A673 (cell line): ENCODE data around the gene ANKRD16. TPM values are rescaled to one million over a fixed set of nuclear protein-coding genes. Genes with fewer than 3 reads are reported as not detected.

Source experiments
- BruUV-seq: library from RNA; stranded (reverse); fragments of 400-500 nt; replicated peaks from 2 replicates; lab custom pipeline; 2021; lab: Mats Ljungman, UMichigan
- CTCF ChIA-PET: fragments of 300-600 bp; sonication (Branson Sonifier 250); formaldehyde crosslinking; loops from one replicate; lab custom pipeline; 2022; ENCODE audit warnings: antibody characterized with exemption; lab: Charles Lee
- POLR2A ChIA-PET: fragments of 300-600 bp; sonication (Branson Sonifier 250); formaldehyde crosslinking; loops from one replicate; lab custom pipeline; 2022; ENCODE audit warnings: antibody characterized with exemption; ENCODE audit not compliant: low non-redundant PET; lab: Charles Lee
- DNase-seq: peaks from one replicate; pipeline ENCODE4 v3.0.0-alpha.2; 2015; ENCODE audit warnings: low spot score
- H3K27ac ChIP-seq: fragments of 200-600 bp; sonication (generic); 2 replicates; pipeline ENCODE4 v1.5.1; 2016; ENCODE audit warnings: mixed run types, low read depth, mild to moderate bottlenecking, mixed read lengths, antibody characterized with exemption, low read length; ENCODE audit not compliant: poor library complexity, severe bottlenecking
- H3K27me3 ChIP-seq: fragments of 200-600 bp; sonication (generic); replicated peaks from 2 replicates; pipeline ENCODE4 v1.6.1; 2017; ENCODE audit warnings: mixed run types, low read depth, mild to moderate bottlenecking, mixed read lengths, antibody characterized with exemption, low read length; ENCODE audit not compliant: insufficient read depth, poor library complexity
- H3K36me3 ChIP-seq: fragments of 200-600 bp; sonication (generic); 2 replicates; pipeline ENCODE4 v1.6.1; 2016; ENCODE audit warnings: mixed run types, mild to moderate bottlenecking, mixed read lengths, antibody characterized with exemption, low read length; ENCODE audit not compliant: insufficient read depth, poor library complexity, severe bottlenecking
- H3K4me1 ChIP-seq: fragments of 200-600 bp; sonication (generic); 2 replicates; pipeline ENCODE4 v1.6.1; 2017; ENCODE audit warnings: mixed run types, mild to moderate bottlenecking, mixed read lengths, antibody characterized with exemption, low read length; ENCODE audit not compliant: insufficient read depth, poor library complexity, severe bottlenecking
- H3K4me3 ChIP-seq: fragments of 200-600 bp; sonication (generic); 2 replicates; pipeline ENCODE4 v1.5.1; 2016; ENCODE audit warnings: low read depth, mixed run types, mild to moderate bottlenecking, mixed read lengths, low read length; ENCODE audit not compliant: poor library complexity, severe bottlenecking
- H3K9me3 ChIP-seq: fragments of 200-600 bp; sonication (generic); 2 replicates; pipeline ENCODE4 v1.6.1; 2016; ENCODE audit warnings: mixed run types, low read depth, mild to moderate bottlenecking, mixed read lengths, antibody characterized with exemption, low read length; ENCODE audit not compliant: poor library complexity, severe bottlenecking
- EZH2 ChIP-seq: fragments of 200-600 bp; sonication (generic); IDR thresholded peaks from 2 replicates; pipeline ENCODE4 v1.6.1; 2017; ENCODE audit warnings: borderline replicate concordance, low read depth, mild to moderate bottlenecking, mixed read lengths, antibody characterized with exemption, low read length; ENCODE audit not compliant: poor library complexity, severe bottlenecking
- intact Hi-C: fragments of 100-400 bp; cut with micrococcal nuclease; formaldehyde crosslinking; loops from one replicate; pipeline ENCODE4 v1.10.0; 2022; ENCODE audit not compliant: unreplicated experiment
- total RNA-seq: library from RNA; stranded (reverse); gene quantifications from 2 replicates; pipeline ENCODE4 v1.2.3, GENCODE V29; 2021
- TF ChIP-seq, protein P1 (sequence below): fragments of 300-800, 200-600 bp; sonication (generic); conservative IDR thresholded peaks from 2 replicates; pipeline ENCODE4 v1.5.1; 2017; ENCODE audit warnings: low read depth, mild to moderate bottlenecking, antibody characterized with exemption, low read length, moderate library complexity, mixed read lengths

The ANKRD16 gene
- total RNA-seq, 1 experiment from 2014 or later, result 16.2 TPM

GRCh38 chr10:5891009-5891408 is 1.3 kb upstream of the ANKRD16 start:
- H3K27me3 ChIP-seq, result no peaks in the 10 kb centered on the region
- peak overlapping the region; percentile 91 for H3K27ac ChIP-seq
- BruUV-seq, result no TSS peak
- peaks cover 42% of the 10 kb centered on the region for H3K36me3 ChIP-seq
- peak overlapping the region; percentile 94 for H3K4me3 ChIP-seq
- TF ChIP-seq, protein P1, sequence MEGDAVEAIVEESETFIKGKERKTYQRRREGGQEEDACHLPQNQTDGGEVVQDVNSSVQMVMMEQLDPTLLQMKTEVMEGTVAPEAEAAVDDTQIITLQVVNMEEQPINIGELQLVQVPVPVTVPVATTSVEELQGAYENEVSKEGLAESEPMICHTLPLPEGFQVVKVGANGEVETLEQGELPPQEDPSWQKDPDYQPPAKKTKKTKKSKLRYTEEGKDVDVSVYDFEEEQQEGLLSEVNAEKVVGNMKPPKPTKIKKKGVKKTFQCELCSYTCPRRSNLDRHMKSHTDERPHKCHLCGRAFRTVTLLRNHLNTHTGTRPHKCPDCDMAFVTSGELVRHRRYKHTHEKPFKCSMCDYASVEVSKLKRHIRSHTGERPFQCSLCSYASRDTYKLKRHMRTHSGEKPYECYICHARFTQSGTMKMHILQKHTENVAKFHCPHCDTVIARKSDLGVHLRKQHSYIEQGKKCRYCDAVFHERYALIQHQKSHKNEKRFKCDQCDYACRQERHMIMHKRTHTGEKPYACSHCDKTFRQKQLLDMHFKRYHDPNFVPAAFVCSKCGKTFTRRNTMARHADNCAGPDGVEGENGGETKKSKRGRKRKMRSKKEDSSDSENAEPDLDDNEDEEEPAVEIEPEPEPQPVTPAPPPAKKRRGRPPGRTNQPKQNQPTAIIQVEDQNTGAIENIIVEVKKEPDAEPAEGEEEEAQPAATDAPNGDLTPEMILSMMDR, result no peak
- peaks cover 11% of the 10 kb centered on the region for H3K4me1 ChIP-seq
- CTCF ChIA-PET, result interaction anchor here (0.5 kb wide), 1 partner anchor 261 kb away, joined by 5 read pairs; no protein-coding TSS in a partner anchor
- DNase-seq, result no peak
- POLR2A ChIA-PET, result no interaction called here
- intact Hi-C loops, result no loop called here
- H3K9me3 ChIP-seq, result no peaks in the 10 kb centered on the region

- H3K9me3 ChIP-seq, result no peaks in the 10 kb centered on the region
- ChIA-PET POLR2A (interaction anchor here (0.5 to 0.7 kb wide), 3 partner anchors 75 to 1519 kb away, joined by 3 to 4 read pairs (median 3); no protein-coding TSS in a partner anchor), CTCF (interaction anchor here (0.5 to 0.9 kb wide), 2 partner anchors 199 to 261 kb away, joined by 5 to 6 read pairs; no protein-coding TSS in a partner anchor)
- TF ChIP-seq, protein P1, result no peak
- TF ChIP-seq EZH2, result no peak
- intact Hi-C loops, result no loop called here
- BruUV-seq, result no TSS peak
- no peaks in the 10 kb centered on the region for H3K27me3 ChIP-seq
- DNase-seq, result peak; percentile 5
- H3K36me3 ChIP-seq, result peaks cover 42% of the 10 kb centered on the region
- H3K4me3 ChIP-seq, result peak overlapping the region; percentile 94
- H3K27ac ChIP-seq, result peak overlapping the region; percentile 91
- peaks cover 11% of the 10 kb centered on the region for H3K4me1 ChIP-seq
Observed at GRCh38 chr10:5890452-5890915, 791 bp upstream of the ANKRD16 start.

GRCh38 chr10:5888843-5889623 is 660 bp downstream of the ANKRD16 start:
- POLR2A ChIA-PET, result interaction anchor here (0.6 kb wide), 2 partner anchors 75 to 89 kb away, joined by 3 to 5 read pairs; no protein-coding TSS in a partner anchor
- intact Hi-C loops, result no loop called here
- Histone ChIP-seq H3K27ac (peak overlapping the region; percentile 91), H3K4me1 (peaks cover 11% of the 10 kb centered on the region), H3K27me3 (no peaks in the 10 kb centered on the region), H3K4me3 (peak overlapping the region; percentile 94), H3K9me3 (no peaks in the 10 kb centered on the region), H3K36me3 (peaks cover 40% of the 10 kb centered on the region)
- no peak for TF ChIP-seq EZH2
- TF ChIP-seq, protein P1, result peak; percentile 16; the same call in 1 of the 2 replicates
- peak; percentile 37 for DNase-seq
- CTCF ChIA-PET, result interaction anchor here (0.6 kb wide), 1 partner anchor 75 kb away, joined by 3 read pairs; no protein-coding TSS in a partner anchor
- no TSS peak for BruUV-seq
